ENCODE measurements around the gene KRIT1. TPM values are rescaled to one million over a fixed set of nuclear protein-coding genes. Genes with fewer than 3 reads are reported as not detected.

The KRIT1 gene
- 48.2 and 48.3 TPM in 2 replicates for total RNA-seq

DNA sequence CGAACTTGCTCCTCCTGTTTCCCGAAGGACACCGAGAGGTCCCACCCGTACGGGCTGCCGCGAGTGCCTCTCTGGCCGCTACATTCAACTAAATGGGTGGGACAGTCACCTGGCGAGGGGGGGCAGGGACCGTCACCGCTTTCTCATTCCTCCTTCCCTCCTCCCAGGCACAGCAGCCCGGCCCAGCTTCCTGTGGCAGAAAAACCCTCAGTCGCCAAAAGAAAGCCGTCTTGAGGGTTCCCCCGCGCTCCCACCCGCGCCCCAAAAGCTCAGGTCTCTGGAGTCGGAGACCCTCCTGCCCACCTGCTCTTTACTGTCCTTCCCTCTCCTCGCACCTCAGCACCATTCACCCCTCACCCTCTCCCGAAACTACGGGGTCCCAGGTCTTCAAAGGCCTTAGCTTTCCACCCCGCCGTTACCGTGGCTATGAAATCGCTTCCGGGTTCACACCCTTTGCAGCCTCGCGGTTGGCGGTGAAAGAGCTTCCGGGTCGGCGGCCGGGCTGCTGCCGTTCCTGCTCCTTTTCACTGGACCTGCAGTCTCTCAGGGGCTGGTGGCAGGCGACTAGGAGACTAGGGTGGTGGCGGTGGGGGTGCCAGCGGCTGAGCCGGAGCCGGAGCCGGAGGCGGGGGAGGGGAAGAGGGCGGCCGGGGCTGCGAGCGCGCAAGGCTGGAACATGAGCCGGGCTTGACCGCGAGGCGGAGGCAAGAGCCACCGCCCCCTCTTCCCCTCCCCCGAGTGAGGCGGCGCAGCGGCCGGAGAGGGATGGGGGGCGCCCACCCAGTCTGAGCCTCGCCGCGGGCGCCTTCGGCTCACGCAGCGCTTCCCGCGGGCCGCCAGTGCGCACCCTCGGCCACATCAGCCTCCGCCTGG lies at the start of gene KRIT1, which contains the start of gene ANKIB1:
Gene KRIT1, minus strand, starts transcription at position 428 of the 873 bp plus-strand sequence. CDS start 3,779 bp downstream, outside the sequence.
Gene ANKIB1, plus strand, starts transcription at position 488 of the 873 bp plus-strand sequence. CDS start 49,005 bp downstream, outside the sequence.
- Mint-ChIP-seq H3K27me3 (ENCODE audit: insufficient read depth) (no peaks in the 10 kb centered on the region), H3K4me1 (ENCODE audit: low read depth) (peaks cover 34% of the 10 kb centered on the region), H3K9me3 (no peaks in the 10 kb centered on the region), H3K27ac (peak within 1 kb of the TSS; percentile 99), H3K36me3 (ENCODE audit: low read depth) (peaks cover 11% of the 10 kb centered on the region), H3K4me3 (peak within 1 kb of the TSS; percentile 94)
- peak; percentile 81 for DNase-seq (ENCODE audit: low spot score)
- intact Hi-C loops (cut with micrococcal nuclease) = loop anchor here (1.0 to 10.0 kb wide), 15 partner anchors 17 to 1898 kb away; partner anchors contain the start of genes AKAP9, BET1, CYP51A1 and GTPBP10

DNA sequence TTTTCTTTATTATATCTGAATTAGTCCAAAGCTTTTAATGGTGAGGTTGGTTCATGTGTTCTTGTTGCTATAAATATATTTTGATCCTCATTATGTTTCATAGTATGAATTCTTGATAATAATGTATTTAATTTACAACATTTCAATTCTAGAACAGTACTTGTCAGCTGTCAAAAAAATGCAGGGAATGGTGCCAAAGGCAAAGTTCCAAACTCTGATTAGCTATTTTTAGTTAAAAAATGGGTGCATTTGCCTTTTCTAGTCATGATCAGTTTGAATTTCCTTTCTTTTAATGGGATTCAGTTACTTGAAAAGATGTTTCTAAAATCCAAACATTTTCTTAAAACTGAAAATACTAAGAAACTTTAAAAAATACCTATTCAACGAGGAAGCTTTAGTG lies 49.7 kb upstream of the KRIT1 start:
- Mint-ChIP-seq H3K4me1 (ENCODE audit: low read depth) (peaks cover 13% of the 10 kb centered on the region), H3K36me3 (ENCODE audit: low read depth) (peaks cover 12% of the 10 kb centered on the region), H3K4me3 (no peak overlapping the region), H3K27ac (no peak overlapping the region), H3K27me3 (ENCODE audit: insufficient read depth) (no peaks in the 10 kb centered on the region), H3K9me3 (no peaks in the 10 kb centered on the region)
- intact Hi-C loops (cut with micrococcal nuclease) = no loop called here
- DNase-seq (ENCODE audit: low spot score) = no peak

DNA sequence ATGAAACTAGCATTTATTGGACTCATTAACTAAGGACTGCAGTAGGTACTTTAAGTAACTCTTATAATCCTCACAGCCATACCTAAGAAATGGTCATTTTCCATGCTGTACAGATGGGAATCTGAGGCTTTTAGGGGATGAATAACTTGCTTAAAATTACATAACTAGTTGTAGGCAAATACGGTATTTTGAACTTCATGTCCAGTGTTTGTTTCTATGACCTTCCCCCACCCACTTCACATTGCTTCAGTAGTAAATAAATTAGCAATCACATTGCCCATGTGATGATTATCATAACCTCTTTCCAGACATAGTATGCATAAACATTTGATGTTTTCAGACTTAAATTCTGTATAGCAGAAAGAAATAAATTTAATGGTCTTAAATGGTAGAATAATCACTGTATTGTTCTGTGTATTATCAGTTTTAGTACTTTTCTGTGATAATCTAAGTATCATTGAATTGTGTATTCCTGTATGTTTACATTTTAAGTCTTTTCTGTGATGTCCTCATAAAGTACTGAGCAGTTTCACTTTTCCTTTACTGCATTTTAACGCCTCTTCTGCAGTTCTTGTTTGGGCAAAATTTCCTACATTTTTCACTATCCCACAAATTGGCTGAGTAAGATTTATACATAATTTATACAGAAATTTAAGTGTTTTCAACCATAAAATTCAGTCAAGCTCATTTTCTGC lies 48.3 kb upstream of the KRIT1 start:
- peaks cover 11% of the 10 kb centered on the region for H3K36me3 Mint-ChIP-seq (ENCODE audit: low read depth)
- H3K4me1 Mint-ChIP-seq (ENCODE audit: low read depth) = peaks cover 18% of the 10 kb centered on the region
- DNase-seq (ENCODE audit: low spot score) = no peak
- no peak overlapping the region for H3K27ac Mint-ChIP-seq
- H3K9me3 Mint-ChIP-seq = no peaks in the 10 kb centered on the region
- no peaks in the 10 kb centered on the region for H3K27me3 Mint-ChIP-seq (ENCODE audit: insufficient read depth)
- H3K4me3 Mint-ChIP-seq = no peak overlapping the region
- intact Hi-C loops (cut with micrococcal nuclease) = no loop called here

DNA sequence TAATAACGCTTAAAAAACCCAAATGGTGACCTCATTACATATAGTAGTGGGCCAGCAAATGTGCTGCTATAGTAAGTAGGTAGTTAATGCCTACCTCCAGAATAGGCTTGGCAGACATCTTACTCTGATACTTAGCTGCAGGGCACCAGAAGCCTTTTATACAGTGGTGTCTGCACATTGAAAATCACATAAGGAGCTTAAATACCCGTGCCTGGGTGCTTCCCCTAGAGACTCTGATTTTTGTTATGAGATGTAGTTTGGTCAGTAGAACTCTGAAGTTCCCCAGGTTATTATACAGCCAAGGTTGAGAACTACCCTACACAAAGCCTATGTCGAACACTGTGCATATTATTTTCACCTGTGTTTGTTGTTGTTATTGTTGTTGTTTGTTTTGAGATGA lies 47.3 kb upstream of the KRIT1 start:
- peaks cover 18% of the 10 kb centered on the region for H3K4me1 Mint-ChIP-seq (ENCODE audit: low read depth)
- no peak overlapping the region for H3K4me3 Mint-ChIP-seq
- H3K27ac Mint-ChIP-seq = no peak overlapping the region
- no peak for DNase-seq (ENCODE audit: low spot score)
- H3K9me3 Mint-ChIP-seq = no peaks in the 10 kb centered on the region
- H3K36me3 Mint-ChIP-seq (ENCODE audit: low read depth) = peaks cover 7% of the 10 kb centered on the region
- intact Hi-C loops (cut with micrococcal nuclease) = no loop called here
- H3K27me3 Mint-ChIP-seq (ENCODE audit: insufficient read depth) = no peaks in the 10 kb centered on the region

DNA sequence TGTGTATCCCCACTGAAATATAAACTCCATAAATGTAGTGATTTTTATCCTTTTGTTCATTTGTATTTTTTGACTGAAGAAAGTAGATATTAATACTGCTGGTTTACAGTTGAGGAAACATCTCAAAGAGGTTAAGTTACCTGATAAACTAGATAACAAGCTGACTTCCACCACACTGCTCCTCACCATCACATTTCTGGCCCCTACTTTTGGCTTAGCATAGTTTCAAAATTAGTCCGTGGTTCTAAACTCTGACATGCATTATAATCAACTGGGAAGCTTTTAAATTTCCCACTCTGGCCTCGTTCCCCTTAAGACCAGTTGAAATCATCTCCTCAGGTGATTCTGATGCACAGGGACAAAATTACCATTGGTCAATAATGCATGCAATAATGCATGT lies 43.6 kb upstream of the KRIT1 start:
- Mint-ChIP-seq H3K9me3 (peaks cover 3% of the 10 kb centered on the region), H3K27me3 (ENCODE audit: insufficient read depth) (no peaks in the 10 kb centered on the region)

DNA sequence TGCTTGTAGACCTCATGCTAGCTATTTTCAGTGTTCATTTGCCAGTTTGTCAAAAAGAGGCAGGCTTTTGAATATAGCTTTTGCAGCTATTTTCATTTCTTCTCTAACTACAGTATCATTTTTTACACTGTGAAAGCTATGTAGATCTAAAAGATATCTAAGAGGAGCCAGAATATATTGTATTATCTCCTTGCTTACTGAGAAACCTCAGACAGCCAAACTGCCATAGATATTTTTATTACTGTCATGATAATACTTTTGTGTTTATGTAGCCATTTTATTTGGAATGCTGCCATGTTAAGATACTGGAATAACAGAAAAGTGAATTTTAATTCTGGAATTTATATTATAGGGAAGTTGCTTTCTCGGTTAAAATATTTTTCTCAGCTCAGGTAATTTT lies 37.2 kb upstream of the KRIT1 start:
- no peak overlapping the region for H3K4me3 Mint-ChIP-seq
- peaks cover 8% of the 10 kb centered on the region for H3K36me3 Mint-ChIP-seq (ENCODE audit: low read depth)
- no peaks in the 10 kb centered on the region for H3K27me3 Mint-ChIP-seq (ENCODE audit: insufficient read depth)
- H3K4me1 Mint-ChIP-seq (ENCODE audit: low read depth) = no peaks in the 10 kb centered on the region
- DNase-seq (ENCODE audit: low spot score) = no peak
- H3K9me3 Mint-ChIP-seq = peaks cover 13% of the 10 kb centered on the region
- intact Hi-C loops (cut with micrococcal nuclease) = no loop called here
- H3K27ac Mint-ChIP-seq = no peak overlapping the region

More for the DNA sequence above, 43.6 kb upstream of the KRIT1 start:
- Mint-ChIP-seq H3K36me3 (ENCODE audit: low read depth) (peaks cover 5% of the 10 kb centered on the region), H3K27ac (no peak overlapping the region), H3K4me3 (no peak overlapping the region), H3K4me1 (ENCODE audit: low read depth) (peaks cover 13% of the 10 kb centered on the region)
- DNase-seq (ENCODE audit: low spot score) = no peak
- intact Hi-C loops (cut with micrococcal nuclease) = no loop called here

DNA sequence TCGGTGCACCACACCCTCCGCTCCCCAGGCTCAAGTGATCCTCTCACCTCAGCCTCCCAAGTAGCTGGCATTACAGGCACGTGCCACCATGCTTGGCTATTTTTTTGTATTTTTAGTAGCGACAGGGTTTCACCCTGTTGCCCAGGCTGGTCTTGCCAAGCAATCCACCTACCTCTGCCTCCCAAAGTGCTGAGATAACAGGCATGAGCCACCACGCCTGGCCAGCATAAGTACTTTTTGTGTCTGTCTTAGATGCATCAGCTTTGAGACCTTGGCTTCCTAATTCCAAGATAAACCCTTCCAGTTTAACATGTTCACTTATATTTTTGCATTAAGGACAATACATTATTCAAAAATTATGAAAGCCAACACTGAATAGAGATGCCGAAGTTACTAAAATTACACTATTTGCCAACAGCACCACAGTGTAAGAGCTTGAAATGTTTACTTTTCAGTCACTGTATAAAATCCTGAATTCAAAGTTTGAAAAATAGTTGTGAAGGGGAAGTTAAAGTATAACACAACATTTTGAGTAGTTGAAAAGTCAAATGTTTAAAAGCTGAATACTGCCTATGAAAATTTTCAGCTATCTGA lies 36.6 kb upstream of the KRIT1 start:
- DNase-seq (ENCODE audit: low spot score) = no peak
- Mint-ChIP-seq H3K9me3 (peaks cover 12% of the 10 kb centered on the region), H3K36me3 (ENCODE audit: low read depth) (peaks cover 7% of the 10 kb centered on the region), H3K27me3 (ENCODE audit: insufficient read depth) (no peaks in the 10 kb centered on the region), H3K27ac (no peak overlapping the region), H3K4me1 (ENCODE audit: low read depth) (no peaks in the 10 kb centered on the region), H3K4me3 (no peak overlapping the region)
- intact Hi-C loops (cut with micrococcal nuclease) = no loop called here

DNA sequence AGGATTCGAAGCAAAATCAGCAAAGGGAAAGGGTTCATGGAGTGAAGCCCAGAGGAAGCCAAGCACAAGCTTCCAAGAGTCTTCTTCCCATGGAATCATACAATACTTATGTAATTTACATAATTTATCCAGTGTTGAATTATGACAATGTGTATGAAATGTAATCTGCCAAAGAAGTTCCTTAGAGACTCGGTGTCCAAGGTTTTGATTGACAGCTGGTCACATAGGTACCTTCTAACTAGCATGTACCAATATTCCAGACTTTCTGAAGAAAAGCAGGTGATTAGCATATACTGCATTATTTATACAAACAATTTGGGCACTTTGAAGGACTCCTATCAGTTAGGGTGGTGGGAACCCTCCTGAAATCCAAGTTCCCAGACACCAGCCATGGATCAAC lies 35.3 kb upstream of the KRIT1 start:
- intact Hi-C loops (cut with micrococcal nuclease) = no loop called here
- Mint-ChIP-seq H3K9me3 (peaks cover 16% of the 10 kb centered on the region), H3K27me3 (ENCODE audit: insufficient read depth) (no peaks in the 10 kb centered on the region), H3K4me1 (ENCODE audit: low read depth) (peaks cover 7% of the 10 kb centered on the region), H3K36me3 (ENCODE audit: low read depth) (peaks cover 11% of the 10 kb centered on the region), H3K27ac (no peak overlapping the region), H3K4me3 (no peak overlapping the region)
- no peak for DNase-seq (ENCODE audit: low spot score)

DNA sequence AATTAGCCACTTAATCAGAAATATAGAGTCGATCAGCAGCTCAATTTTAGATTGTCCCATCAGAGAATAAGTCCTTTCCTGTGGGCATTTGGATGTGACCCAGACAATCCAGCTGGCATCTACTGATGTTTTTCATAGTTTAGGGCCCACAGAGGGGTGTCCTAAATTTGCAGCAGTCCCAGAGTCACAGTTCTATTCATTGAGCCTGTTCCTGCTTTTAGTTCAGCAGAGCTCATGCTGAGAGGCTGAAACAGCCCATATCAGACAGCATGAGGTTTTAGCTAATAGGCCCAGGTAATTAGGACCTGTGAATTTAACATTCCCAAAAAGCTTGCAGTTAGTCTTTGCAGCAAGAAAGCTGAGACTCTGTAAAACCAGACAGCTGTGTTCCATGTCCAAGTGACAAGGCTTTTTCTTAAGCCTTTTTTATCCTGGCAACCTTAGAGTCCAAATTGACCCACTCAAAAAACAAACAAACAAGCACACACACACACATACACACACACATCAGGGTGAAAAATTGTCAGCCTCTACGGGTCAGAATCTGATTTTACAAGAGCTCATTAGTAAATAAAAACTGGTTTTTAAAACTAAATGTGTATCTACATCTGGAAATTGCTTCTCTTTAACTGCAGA lies 33.8 kb upstream of the KRIT1 start:
- intact Hi-C loops (cut with micrococcal nuclease) = no loop called here
- DNase-seq (ENCODE audit: low spot score) = no peak
- no peak overlapping the region for H3K4me3 Mint-ChIP-seq

DNA sequence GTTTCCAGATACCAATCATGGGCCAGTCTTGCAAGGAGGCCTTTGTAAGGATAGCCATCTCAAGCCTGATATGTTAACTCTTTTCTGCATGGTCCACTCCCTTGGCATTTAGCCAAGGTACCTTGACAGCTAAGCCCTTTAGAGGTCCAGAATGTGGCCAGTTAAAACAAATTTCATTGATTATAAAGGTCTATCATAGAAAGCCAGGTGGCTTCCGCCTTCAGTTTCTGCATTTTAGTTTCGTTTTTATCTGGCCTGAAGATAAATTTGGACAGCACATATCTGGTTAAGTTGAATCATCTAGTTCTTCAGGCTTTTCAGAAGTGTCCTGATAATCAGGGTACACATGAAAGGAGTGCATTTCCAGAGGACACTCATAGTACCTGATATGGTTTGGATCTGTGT lies 30.7 kb upstream of the KRIT1 start:
- DNase-seq (ENCODE audit: low spot score) = no peak
- intact Hi-C loops (cut with micrococcal nuclease) = no loop called here
- Mint-ChIP-seq H3K4me3 (no peak overlapping the region), H3K4me1 (ENCODE audit: low read depth) (peaks cover 7% of the 10 kb centered on the region), H3K27ac (no peak overlapping the region), H3K36me3 (ENCODE audit: low read depth) (peaks cover 15% of the 10 kb centered on the region), H3K9me3 (peaks cover 16% of the 10 kb centered on the region), H3K27me3 (ENCODE audit: insufficient read depth) (no peaks in the 10 kb centered on the region)

More for the DNA sequence above, 33.8 kb upstream of the KRIT1 start:
- H3K36me3 Mint-ChIP-seq (ENCODE audit: low read depth) = peaks cover 11% of the 10 kb centered on the region
- peaks cover 16% of the 10 kb centered on the region for H3K9me3 Mint-ChIP-seq
- no peaks in the 10 kb centered on the region for H3K27me3 Mint-ChIP-seq (ENCODE audit: insufficient read depth)
- H3K4me1 Mint-ChIP-seq (ENCODE audit: low read depth) = peaks cover 7% of the 10 kb centered on the region
- H3K27ac Mint-ChIP-seq = no peak overlapping the region

DNA sequence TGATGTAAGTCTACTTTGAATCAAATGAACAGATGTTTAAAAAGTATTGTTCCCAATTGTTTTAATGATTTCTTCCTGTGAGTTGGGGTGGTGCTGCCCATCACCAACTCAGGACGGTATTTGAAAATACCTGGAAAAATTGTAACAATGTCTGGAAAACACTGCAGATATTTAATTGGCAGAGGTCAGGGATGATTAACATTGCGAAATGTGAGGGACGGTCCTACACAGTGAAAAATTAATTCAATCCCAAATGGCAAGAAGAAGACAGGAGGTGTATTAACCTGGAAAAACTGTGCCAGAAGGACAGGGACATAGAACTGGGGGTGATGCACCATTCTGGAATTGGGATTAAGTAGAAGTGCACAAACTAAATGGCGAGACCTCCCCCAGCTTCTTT lies 29.6 kb upstream of the KRIT1 start:
- Mint-ChIP-seq H3K4me1 (ENCODE audit: low read depth) (peaks cover 7% of the 10 kb centered on the region), H3K27ac (no peak overlapping the region), H3K9me3 (peaks cover 10% of the 10 kb centered on the region), H3K36me3 (ENCODE audit: low read depth) (peaks cover 10% of the 10 kb centered on the region), H3K27me3 (ENCODE audit: insufficient read depth) (no peaks in the 10 kb centered on the region), H3K4me3 (no peak overlapping the region)
- no peak for DNase-seq (ENCODE audit: low spot score)
- intact Hi-C loops (cut with micrococcal nuclease) = no loop called here

DNA sequence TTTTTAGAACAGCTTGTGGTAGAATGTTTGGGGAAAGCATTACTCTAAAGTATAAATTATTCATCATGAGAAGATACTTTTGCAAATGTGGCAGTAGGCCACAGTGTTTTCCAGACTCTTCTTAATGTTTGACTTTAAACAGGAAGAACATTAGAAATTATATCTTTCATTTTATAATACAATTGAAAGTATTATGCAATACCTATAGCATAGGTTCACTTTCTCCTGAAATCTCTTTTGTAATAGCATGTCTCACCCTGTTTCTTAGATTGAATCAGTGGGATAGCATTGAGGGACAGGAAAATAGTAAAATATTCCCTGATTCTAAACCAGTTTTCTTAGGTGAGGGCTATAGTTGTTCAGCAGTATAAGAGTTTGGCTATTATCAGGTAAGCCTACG lies 23.2 kb upstream of the KRIT1 start:
- Mint-ChIP-seq H3K27ac (no peak overlapping the region), H3K27me3 (ENCODE audit: insufficient read depth) (no peaks in the 10 kb centered on the region), H3K36me3 (ENCODE audit: low read depth) (peaks cover 5% of the 10 kb centered on the region), H3K4me1 (ENCODE audit: low read depth) (no peaks in the 10 kb centered on the region), H3K4me3 (no peak overlapping the region), H3K9me3 (no peaks in the 10 kb centered on the region)
- intact Hi-C loops (cut with micrococcal nuclease) = no loop called here
- no peak for DNase-seq (ENCODE audit: low spot score)
